NCI-H345 treated with DMSO at 0.1 percent for 48 hours (cell line): ENCODE data around the gene DLGAP4.
"Not testable (repeated sequence)": the region's sequence is repeated elsewhere in the genome, so short reads cannot be mapped to it uniquely, and the experiment has no call there.

Experiments used
- DNase-seq: peaks from one replicate; lab custom pipeline; 2025; ENCODE audit not compliant: unreplicated experiment; lab: John Stamatoyannopoulos, UW

Gene DLGAP4

DNA sequence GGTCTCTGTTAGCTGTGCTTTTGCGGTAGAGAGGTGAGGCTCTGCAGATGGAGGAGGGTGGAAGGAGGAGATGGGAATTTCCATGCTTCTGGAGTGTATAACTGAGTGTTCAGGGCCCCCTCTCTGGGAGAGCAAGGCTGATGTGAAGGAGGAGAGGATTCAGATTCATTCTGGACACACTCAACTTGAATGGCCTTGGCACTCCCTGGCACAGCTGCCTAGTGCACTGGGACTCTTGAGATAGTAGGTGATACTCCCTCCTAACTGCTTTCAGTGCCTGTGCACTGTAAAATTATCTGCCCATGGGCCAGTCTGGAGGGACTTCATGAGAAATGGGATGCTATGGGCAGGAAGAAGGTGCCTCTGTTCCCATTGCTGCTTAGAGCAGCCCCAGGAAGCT is 180.9 kb downstream of the DLGAP4 start:
- no peak for DNase-seq

GRCh38 chr20:36490191-36490590 is 184.1 kb downstream of the DLGAP4 start:
- DNase-seq: no peak

DNA sequence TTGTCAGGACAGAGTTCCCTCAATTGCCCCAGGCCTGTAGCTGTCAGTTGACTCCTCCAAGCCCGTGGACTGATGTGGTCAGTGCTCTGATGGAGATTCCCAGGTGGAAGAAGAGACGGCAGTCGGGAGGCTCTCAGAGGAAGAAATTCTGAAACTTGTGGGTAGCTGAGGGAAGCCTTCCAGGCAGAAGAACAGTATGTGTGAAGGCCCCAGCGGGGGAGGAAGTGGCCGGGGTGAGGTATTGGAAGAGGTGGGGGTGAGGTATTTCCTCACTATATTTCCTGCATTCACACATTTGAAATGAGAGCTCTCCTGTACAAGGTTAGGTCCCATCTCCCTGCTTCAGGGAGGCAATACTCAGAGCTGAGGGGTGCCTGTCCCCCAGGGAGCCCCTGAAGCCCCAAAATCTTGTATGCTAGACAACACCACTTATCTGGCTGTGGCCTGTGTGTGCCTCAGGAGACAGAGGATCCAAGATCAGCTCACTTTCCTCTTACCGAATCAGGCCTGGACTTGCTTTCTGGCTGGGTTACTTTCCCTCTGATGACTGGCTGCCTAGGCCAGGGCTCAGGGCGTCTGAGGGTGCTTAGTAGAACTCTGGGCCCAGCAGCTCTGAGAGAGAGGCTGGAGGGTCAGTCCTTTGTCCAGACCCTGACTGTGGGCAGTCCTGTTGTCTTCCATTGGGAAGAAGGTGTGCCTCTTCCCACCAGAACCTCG is 185.9 kb downstream of the DLGAP4 start:
- DNase-seq: no peak

DNA sequence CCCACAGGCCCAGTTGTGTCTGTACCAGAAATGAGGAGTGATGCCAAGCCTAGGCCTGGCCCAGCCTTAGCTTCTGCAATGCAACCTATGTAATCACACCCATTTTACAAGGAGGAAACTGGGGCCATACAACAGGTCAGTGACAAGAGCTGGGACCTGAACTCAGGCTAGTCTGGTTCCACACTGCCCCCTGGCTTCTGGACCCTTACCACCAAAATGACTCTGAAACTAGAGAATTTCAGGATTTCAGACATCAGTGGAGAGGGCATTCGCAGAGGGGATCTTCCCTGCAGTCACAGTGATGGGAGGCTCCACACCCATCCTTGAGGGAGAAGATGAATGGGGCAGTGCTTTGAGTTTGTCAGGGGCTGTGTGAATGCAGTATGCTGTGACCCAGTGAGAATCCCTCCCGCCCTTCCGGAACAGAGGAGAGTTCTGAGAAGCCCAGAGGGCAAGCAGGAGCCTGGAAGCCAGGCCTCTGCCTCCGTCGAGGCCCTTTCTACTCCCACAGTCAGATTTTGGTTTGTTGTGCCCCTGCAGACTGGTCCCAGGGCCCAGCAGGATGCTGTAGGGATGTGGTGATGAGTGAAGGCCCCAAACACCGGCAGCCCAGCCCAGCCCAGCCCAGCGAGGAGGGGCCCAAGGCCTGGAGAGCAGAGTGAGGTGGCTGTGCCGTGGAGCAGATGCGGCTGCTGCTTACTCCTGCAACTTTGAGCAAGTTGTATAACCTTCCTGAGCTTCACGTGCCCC is 187.1 kb downstream of the DLGAP4 start:
- DNase-seq: no peak

DNA sequence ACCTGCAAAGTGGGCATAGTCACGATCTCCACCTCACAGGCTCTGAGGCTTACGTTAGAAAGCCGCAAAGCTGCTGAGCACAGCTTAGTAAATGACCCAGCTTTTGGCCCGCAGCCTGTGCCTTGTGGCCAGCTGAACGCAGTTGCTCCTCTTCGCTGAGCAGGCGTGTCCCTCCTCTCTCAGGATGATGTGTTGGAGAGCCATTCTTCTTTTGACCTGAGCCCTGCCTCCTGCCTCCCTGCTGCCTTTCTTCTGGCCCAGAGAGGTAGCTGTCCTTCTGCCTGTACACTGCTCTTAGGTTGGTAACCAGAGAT is 187.6 kb downstream of the DLGAP4 start:
- no peak for DNase-seq

GRCh38 chr20:36496707-36497669 is 190.8 kb downstream of the DLGAP4 start:
- no peak for DNase-seq

DNA sequence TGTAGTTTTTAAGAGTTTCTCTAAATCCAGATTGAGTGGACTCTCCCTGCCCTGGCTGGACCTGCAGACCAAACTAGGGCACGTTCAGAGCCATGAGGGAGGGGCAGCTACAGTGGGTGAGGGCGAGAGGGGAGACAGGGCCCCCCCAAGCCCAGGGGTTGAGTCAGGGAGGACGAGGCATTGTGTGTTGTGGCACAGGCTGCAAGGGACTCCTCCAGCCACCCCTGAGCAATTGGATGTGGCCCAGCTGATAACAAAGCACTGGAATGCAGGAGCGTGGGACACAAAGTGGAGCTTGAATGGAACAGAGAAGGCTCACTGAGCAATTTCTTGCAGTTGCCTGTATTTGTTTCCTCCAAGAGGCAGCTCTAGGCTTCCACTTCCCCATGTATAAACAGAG is 191.7 kb downstream of the DLGAP4 start:
- DNase-seq: no peak

DNA sequence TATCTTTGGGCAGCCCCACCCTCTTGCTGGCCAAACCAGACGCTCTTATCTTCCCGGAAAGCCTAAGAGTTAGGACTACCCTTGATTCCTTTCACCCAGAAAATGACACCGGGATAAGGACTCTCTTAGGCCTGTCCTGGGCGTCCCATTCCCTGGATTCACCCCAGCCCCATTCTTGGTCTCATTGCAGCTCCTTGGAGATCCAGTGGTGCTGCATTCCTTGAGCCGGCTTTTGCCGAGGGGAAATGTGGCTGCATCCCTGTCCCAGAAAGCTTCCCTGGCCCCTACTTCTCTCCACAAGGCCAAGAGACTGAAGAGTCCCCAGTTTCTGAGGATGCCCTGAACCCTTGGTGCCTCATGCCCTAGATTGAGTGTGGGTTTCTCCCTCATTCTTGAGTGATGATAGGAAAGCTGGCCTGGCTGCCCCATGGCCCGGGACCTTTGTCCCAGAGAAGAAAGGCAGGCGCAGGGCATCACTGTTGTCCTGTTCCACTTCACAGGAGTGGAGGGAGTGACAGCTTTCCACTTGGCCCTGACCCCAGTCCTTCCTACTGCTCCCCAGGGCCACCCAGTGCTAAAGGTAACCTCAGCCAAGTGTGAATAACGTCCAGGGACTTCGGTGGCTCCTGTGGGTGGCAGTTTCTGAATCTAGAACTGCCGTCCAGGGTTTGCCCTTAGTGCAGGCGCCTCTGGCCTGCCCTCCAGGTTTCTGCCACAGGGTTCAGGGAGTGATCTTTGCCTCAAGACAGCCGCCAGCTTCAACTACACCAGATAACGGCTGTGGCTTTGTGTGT is 192.4 kb downstream of the DLGAP4 start:
- no peak for DNase-seq

DNA sequence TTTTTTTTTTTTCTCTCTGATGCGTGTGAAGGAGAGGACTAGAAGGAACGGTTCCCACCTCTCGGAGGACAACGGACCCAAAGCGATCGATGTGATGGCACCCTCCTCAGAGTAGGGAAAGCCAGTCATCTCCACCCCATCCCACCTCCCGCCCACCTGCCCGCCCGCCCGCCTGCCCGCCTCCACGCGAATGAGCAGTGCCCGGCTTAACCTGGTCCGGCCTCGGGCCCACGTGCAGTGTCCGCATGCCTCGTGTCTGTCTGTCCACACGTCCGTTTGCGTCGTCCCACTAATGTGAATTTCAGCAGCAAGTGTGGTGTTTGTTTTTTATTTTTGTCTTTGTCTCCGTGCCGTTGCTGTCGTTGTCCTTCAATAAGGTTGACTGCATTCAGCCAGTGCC is 193.1 kb downstream of the DLGAP4 start:
- no peak for DNase-seq

GRCh38 chr20:36499723-36500501 is 193.8 kb downstream of the DLGAP4 start:
- no peak for DNase-seq

DNA sequence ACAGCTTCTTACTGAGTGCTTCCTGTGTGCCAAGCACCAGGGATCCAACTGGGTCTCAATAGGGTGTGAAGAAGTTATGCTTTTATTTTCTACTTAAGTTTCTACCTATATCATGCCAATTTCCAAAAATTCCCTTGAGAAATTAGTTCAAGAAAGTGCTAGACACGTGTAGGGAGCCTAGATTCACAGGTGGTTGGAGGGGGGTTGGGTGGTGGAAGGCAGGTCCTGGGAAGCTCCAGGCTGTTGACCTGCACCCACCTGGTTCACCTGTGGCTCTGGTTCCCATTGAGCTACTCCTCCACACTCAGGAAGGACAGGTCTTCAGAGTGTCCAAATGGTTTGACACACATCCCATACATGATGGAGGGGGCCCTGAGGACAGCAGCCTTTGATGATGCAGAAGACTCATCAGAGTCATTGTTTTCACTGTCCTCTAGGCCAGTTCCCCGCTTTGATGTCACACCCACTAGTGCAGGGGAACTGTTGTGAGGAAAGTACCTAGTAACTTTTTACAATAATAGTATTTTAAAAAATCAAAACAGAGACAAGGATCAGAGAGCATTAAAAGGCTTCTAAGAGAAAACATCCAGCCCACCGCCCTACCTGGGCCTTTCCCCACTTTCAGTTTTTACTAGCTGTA is 195.3 kb downstream of the DLGAP4 start:
- no peak for DNase-seq

GRCh38 chr20:36504295-36504694 is 198.2 kb downstream of the DLGAP4 start:
- DNase-seq: no peak

DNA sequence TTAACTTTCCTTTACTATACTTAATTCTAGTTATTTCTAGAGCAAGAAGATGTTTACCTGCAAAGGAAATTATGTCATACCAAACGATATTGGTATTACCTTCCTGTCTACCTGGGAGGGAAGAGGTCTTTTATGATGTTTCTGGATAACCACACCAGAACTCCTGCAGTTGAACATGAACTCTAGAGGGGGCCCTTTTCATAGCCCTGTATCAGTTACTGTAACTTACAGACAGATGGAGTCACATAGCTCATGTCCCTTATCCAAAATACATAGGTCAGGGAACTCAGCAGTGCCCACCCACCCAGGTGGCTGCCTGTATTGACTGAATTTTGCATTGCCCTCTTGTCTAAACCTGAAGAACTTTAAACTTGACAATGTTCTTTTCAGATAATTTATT is 200.1 kb downstream of the DLGAP4 start:
- DNase-seq: no peak

GRCh38 chr20:36507746-36508145 is 201.6 kb downstream of the DLGAP4 start:
- no peak for DNase-seq

DNA sequence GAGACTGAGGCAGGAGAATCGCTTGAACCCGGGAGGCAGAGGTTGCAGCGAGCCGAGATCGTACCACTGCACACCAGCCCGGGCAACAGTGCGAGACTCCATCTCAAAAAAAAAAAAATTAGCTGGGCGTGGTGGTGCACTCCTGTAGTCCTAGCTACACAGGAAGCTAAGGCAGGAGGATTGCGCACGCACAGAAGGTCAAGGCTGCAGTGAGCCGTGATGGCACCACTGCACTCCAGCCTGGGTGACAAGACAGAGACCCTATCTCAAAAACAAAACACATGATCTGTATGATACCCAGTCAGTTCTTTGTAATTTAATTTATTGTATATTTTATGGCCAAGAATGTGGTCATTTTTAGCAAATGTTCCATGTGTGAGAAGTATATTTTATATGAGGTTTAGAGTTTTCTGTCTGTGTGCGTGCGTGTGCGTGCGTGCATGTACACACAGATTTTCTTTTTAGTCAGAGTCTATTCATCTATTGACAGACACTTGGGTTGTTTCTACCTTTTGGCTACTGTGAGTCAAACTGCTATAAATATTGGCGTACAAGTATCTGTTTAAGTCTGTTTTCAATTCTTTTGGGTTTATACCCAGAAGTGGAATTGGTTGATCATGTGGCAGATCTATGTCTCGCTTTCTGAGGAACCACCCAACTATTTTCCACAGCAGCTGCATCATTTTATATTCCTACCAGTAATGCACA is 213.0 kb downstream of the DLGAP4 start:
- DNase-seq: no peak

DNA sequence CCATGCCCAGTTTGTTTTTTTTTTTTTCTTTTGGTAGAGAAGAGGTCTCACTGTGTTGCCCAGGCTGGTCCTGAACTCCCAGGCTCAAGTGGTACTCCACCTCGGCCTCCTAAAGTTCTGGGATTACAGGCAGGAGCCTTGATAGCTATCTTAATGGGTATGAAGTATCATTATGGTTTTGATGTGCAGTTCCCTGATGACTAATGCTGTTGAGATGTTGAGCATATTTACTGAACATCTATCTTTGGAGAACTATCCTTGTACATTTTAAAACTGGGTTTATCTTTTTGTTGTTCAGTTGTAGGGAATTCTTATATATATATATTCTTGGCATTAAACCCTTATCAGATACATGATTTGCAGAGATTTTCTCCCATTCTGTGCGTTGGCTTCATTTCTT is 213.8 kb downstream of the DLGAP4 start:
- DNase-seq: no peak

DNA sequence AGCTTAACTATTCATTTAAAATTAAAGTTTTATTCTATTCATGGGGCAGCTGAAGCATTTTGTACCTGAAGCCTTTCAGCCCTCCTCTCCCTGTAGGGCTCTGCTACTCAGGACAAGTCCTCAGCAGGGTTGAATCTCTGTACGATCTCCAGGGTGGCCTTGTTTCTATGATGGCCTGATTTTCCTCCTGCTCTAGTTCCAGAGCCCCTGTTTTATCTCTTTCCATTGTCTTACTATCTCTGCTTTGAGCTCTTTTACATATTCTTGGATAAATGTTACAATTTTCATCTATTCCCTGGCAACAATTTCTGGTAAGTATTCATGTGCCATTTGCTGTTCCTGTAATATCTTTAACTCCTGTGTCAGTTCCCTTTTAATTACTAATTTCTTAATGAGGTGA is 215.4 kb downstream of the DLGAP4 start:
- DNase-seq: no peak

DNA sequence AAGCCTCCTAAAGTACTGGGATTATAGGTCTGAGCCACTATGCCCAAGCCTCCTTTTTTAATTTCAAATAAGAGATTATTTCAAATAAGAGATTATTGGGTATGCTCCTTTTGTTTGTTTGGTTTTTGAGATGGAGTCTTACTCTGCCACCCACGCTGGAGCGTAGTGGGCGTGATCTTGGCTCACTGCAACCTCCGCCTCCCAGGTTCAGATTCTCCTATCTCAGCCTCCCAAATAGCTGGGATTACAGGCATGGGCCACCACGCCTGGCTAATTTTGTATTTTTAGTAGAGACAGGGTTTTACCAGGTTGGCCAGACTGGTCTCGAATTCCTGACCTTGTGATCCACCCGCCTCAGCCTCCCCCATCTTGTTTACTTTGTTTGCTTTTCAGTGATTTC is 216.3 kb downstream of the DLGAP4 start:
- DNase-seq: not testable (repeated sequence)

- no peak for DNase-seq
Measured at GRCh38 chr20:36523341-36523740, 217.2 kb downstream of the DLGAP4 start.
